Endothelial cell of umbilical vein (primary cell): ENCODE data around the gene NTSR1. TPM values are rescaled to one million over a fixed set of nuclear protein-coding genes. Genes with fewer than 3 reads are reported as not detected.

Source experiments
- BruUV-seq: library from RNA; stranded (reverse); fragments of 400-500 nt; replicated peaks from 2 replicates; lab custom pipeline; 2021; lab: Mats Ljungman, UMichigan
- CTCF ChIA-PET: fragments of 300-600, 350-600 bp; sonication (Branson Sonifier 250); formaldehyde crosslinking; loops from one replicate; lab custom pipeline; 2021; ENCODE audit warnings: antibody characterized with exemption, inconsistent platforms; lab: Charles Lee
- POLR2A ChIA-PET: fragments of 300-600, 350-600 bp; sonication (Branson Sonifier 250); formaldehyde crosslinking; loops from one replicate; lab custom pipeline; 2021; ENCODE audit warnings: antibody characterized with exemption, inconsistent platforms; lab: Charles Lee
- DNase-seq: peaks from one replicate; pipeline ENCODE4 v3.0.0-alpha.2; 2011; ENCODE audit warnings: low read depth, low spot score
- FAIRE-seq: peaks from 2 replicates; lab custom pipeline; 2011; peaks lifted over from hg19 to GRCh38; lab: Jason Lieb, UNC
- H2AFZ ChIP-seq: 2 replicates; pipeline ENCODE4 v1.6.0; 2012; ENCODE audit warnings: low read depth, low read length, control low read depth, inconsistent platforms
- H3K27ac ChIP-seq: 2 replicates; pipeline ENCODE4 v1.5.1; 2011; ENCODE audit warnings: low read depth, mild to moderate bottlenecking, control low read depth, low read length, moderate library complexity; ENCODE audit not compliant: insufficient read depth
- H3K27me3 ChIP-seq, 2 experiments: 2 replicates each; pipeline versions ENCODE4 v1.6.0 to v1.6.1; 2011; ENCODE audit warnings: low read length in 2 of 2, mixed read lengths in 1 of 2; ENCODE audit not compliant: control insufficient read depth in 2 of 2, insufficient read depth in 2 of 2
- H3K36me3 ChIP-seq, 2 experiments: 2 replicates in 1 of 2; 3 replicates in 1 of 2; pipeline ENCODE4 v1.5.1; 2011; ENCODE audit warnings: low read length in 2 of 2, mild to moderate bottlenecking in 1 of 2, moderate library complexity in 1 of 2; ENCODE audit not compliant: control insufficient read depth in 2 of 2, insufficient read depth in 2 of 2; ENCODE audit errors: extremely low read depth in 1 of 2
- H3K4me1 ChIP-seq: 3 replicates; pipeline ENCODE4 v1.5.1; 2011; ENCODE audit warnings: mild to moderate bottlenecking, low read length; ENCODE audit not compliant: control insufficient read depth, insufficient read depth; ENCODE audit errors: extremely low read depth
- H3K4me2 ChIP-seq: 2 replicates; pipeline ENCODE4 v1.6.1; 2011; ENCODE audit warnings: low read length, control low read depth, mixed read lengths; ENCODE audit not compliant: insufficient read depth
- H3K4me3 ChIP-seq, 3 experiments: fragments of 200-600 bp in 1 of 3; sonication (generic), shearing (Covaris generic) in 1 of 3; replicated peaks in 1 of 3; 2 replicates each; pipeline ENCODE4 v1.5.1; 2011 to 2016; ENCODE audit warnings: control low read depth in 3 of 3, low read length in 3 of 3, mild to moderate bottlenecking in 2 of 3, inconsistent platforms in 1 of 3, low read depth in 1 of 3, moderate library complexity in 1 of 3; ENCODE audit not compliant: insufficient read depth in 1 of 3
- H3K79me2 ChIP-seq: 2 replicates; pipeline ENCODE4 v1.6.0; 2012; ENCODE audit warnings: low read length, inconsistent platforms; ENCODE audit not compliant: control insufficient read depth, insufficient read depth
- H3K9ac ChIP-seq: replicated peaks from 2 replicates; pipeline ENCODE3; 2011; ENCODE audit warnings: low read length, control low read depth; ENCODE audit not compliant: insufficient read depth; ENCODE audit errors: extremely low read depth
- H3K9me1 ChIP-seq: replicated peaks from 3 replicates; pipeline ENCODE4 v1.6.0; 2011; ENCODE audit warnings: mild to moderate bottlenecking, low read length; ENCODE audit not compliant: control insufficient read depth, insufficient read depth; ENCODE audit errors: extremely low read depth
- H3K9me3 ChIP-seq: replicated peaks from 2 replicates; pipeline ENCODE4 v1.5.1; 2012; ENCODE audit warnings: low read length, inconsistent platforms; ENCODE audit not compliant: control insufficient read depth, insufficient read depth
- H4K20me1 ChIP-seq: replicated peaks from 2 replicates; pipeline ENCODE3; 2011; ENCODE audit warnings: mild to moderate bottlenecking, low read length; ENCODE audit not compliant: control insufficient read depth, insufficient read depth; ENCODE audit errors: extremely low read depth
- CTCF ChIP-seq, 2 donors: IDR thresholded peaks; 1 replicate in 1 of 2; 2 replicates in 1 of 2; pipeline ENCODE4 v1.5.1; 2011; ENCODE audit warnings: low read length in 2 of 2, mild to moderate bottlenecking in 2 of 2, moderate library complexity in 2 of 2, control low read depth in 1 of 2, inconsistent platforms in 1 of 2, low read depth in 1 of 2; ENCODE audit not compliant: insufficient read depth in 1 of 2; ENCODE audit errors: extremely low read depth in 1 of 2
- EZH2 ChIP-seq: IDR thresholded peaks from 2 replicates; pipeline ENCODE4 v1.6.1; 2012; ENCODE audit warnings: borderline replicate concordance, low read depth, mild to moderate bottlenecking, moderate library complexity, low read length, inconsistent platforms; ENCODE audit not compliant: severe bottlenecking
- FOS ChIP-seq: IDR thresholded peaks from 2 replicates; pipeline ENCODE4 v1.6.1; 2011; ENCODE audit warnings: mild to moderate bottlenecking, low read length, moderate library complexity, borderline replicate concordance; ENCODE audit not compliant: insufficient read depth
- GATA2 ChIP-seq: IDR thresholded peaks from 2 replicates; pipeline ENCODE4 v1.7.0; 2011; ENCODE audit warnings: low read depth, mild to moderate bottlenecking, moderate library complexity, mixed read lengths, low read length; ENCODE audit not compliant: insufficient read length, insufficient read depth
- JUN ChIP-seq: IDR thresholded peaks from 2 replicates; pipeline ENCODE4 v1.6.1; 2011; ENCODE audit warnings: borderline replicate concordance, low read depth; ENCODE audit not compliant: insufficient read length, insufficient read depth
- MYC ChIP-seq: IDR thresholded peaks from one replicate; pipeline ENCODE4 v1.6.1; 2011; ENCODE audit warnings: mild to moderate bottlenecking, low read depth, low read length
- POLR2A ChIP-seq: IDR thresholded peaks from 2 replicates; pipeline ENCODE4 v1.6.1; 2012; ENCODE audit warnings: low read depth, mild to moderate bottlenecking, control low read depth, low read length
- POLR2AphosphoS5 ChIP-seq: IDR thresholded peaks from 2 replicates; pipeline ENCODE4 v1.6.1; 2012; ENCODE audit warnings: low read depth, mild to moderate bottlenecking, control low read depth, low read length, moderate library complexity; ENCODE audit not compliant: insufficient read depth
- dilution Hi-C: fragments of 300-500 bp; cut with MboI; formaldehyde crosslinking; loops from one replicate; pipeline ENCODE4 v1.15.0; 2019; ENCODE audit warnings: low sequenced_read_pairs; ENCODE audit not compliant: extremely low pct_ligation_motif_present
- intact Hi-C: fragments of 100-400 bp; cut with micrococcal nuclease; formaldehyde crosslinking; loops from one replicate; pipeline ENCODE4 v1.10.0; 2022
- polyA plus RNA-seq, 4 experiments: library from polyadenylated mRNA; depleted of rRNA in 3 of 4; stranded (reverse) in 3 of 4; unstranded in 1 of 4; fragments of >200 nt; gene quantifications; 2 replicates each; pipeline versions ENCODE4 v1.2.1 to v1.2.3, GENCODE V29; 2011 to 2012; ENCODE audit warnings: missing spikeins in 1 of 4
- total RNA-seq: library from RNA; stranded (reverse); gene quantifications from 2 replicates; pipeline ENCODE4 v1.2.3, GENCODE V29; 2021

Gene NTSR1
- total and polyA plus RNA-seq, 2 donors (not counting 3 experiments of a cell fraction or from before 2014, with no cell fraction given) = 0.14 to 2.1 TPM

DNA sequence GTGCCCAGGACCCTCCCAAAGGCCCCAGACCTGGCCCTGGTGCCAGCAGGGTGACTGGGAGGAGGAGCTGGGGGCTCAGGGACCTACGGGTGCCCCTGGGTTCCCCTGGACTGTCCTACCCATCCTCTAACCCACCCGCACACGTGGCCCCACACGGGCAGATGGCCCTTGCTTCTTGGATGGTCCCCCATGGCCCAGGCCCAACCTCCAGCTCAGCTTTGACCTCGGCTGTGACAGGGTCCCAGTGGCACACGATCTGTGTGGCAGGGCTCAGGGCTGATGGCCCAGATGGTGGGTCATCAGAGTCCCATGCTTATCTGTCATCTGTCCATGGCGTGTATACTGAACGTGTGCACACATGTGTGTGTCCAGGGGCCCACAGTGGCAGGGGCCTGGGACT lies 4.0 kb downstream of the NTSR1 start:
- no TSS peak for BruUV-seq
- H3K9me3 ChIP-seq = no peaks in the 10 kb centered on the region
- no peaks in the 10 kb centered on the region for H3K36me3 ChIP-seq
- no peaks in the 10 kb centered on the region for H3K9me1 ChIP-seq
- peaks cover 6 to 26% of the 10 kb centered on the region in 2 experiments for H3K27me3 ChIP-seq
- dilution Hi-C loops (no loop called here), intact Hi-C loops (no loop called here)
- H3K9ac ChIP-seq = no peak overlapping the region
- H3K4me2 ChIP-seq = no peak overlapping the region
- TF ChIP-seq MYC = no peak
- TF ChIP-seq GATA2 = no peak
- TF ChIP-seq FOS = no peak
- no peak for TF ChIP-seq EZH2
- TF ChIP-seq CTCF (IDR thresholded peaks at IDR 0.05; ENCODE audit: extremely low read depth in 1 of 2, insufficient read depth in 1 of 2, low read depth in 1 of 2, low read length in 2 of 2) = no peak
- TF ChIP-seq JUN = no peak
- TF ChIP-seq POLR2A = no peak
- no peak for TF ChIP-seq POLR2AphosphoS5
- FAIRE-seq (no peak), DNase-seq (no peak)
- H3K27ac ChIP-seq = no peak overlapping the region
- no peaks in the 10 kb centered on the region for H3K4me1 ChIP-seq
- no peak overlapping the region for H2AFZ ChIP-seq
- CTCF ChIA-PET = interaction anchor here (1.8 kb wide), 1 partner anchor 10 kb away, joined by 6 read pairs; no protein-coding TSS in a partner anchor
- POLR2A ChIA-PET = no interaction called here
- no peaks in the 10 kb centered on the region for H3K79me2 ChIP-seq
- H4K20me1 ChIP-seq = no peaks in the 10 kb centered on the region
- H3K4me3 ChIP-seq = no peak overlapping the region
